DOHH2 (cell line): ENCODE results near the gene FKBP2.
A peak's percentile ranks its signal among the peaks of the same experiment; 100 is the strongest.

ENCODE experiments used
- H3F3A ChIP-seq: fragments of 200-600 bp; sonication (generic), shearing (Covaris generic); 2 replicates; pipeline ENCODE4 v1.6.0; 2016; ENCODE audit warnings: antibody characterized with exemption, mild to moderate bottlenecking; ENCODE audit not compliant: control insufficient read depth, insufficient read depth
- H3K27ac ChIP-seq: fragments of 200-600 bp; sonication (generic); 2 replicates; pipeline ENCODE4 v1.5.1; 2014; ENCODE audit warnings: low read depth, mild to moderate bottlenecking, low read length, moderate library complexity
- H3K27me3 ChIP-seq: fragments of 200-600 bp; sonication (generic); 2 replicates; pipeline ENCODE4 v1.6.1; 2014; ENCODE audit warnings: mild to moderate bottlenecking, low read length, mixed read lengths; ENCODE audit not compliant: control insufficient read depth
- H3K36me3 ChIP-seq: fragments of 200-600 bp; sonication (generic); 2 replicates; pipeline ENCODE4 v1.6.1; 2014; ENCODE audit warnings: mild to moderate bottlenecking, low read length, moderate library complexity, mixed read lengths; ENCODE audit not compliant: control insufficient read depth
- H3K4me1 ChIP-seq: fragments of 200-600 bp; sonication (generic); 2 replicates; pipeline ENCODE4 v1.6.1; 2014; ENCODE audit warnings: mild to moderate bottlenecking, low read length, mixed read lengths; ENCODE audit not compliant: control insufficient read depth
- H3K4me2 ChIP-seq: fragments of 200-600 bp; sonication (generic); 2 replicates; pipeline ENCODE4 v1.6.0; 2014; ENCODE audit warnings: mild to moderate bottlenecking, low read length, moderate library complexity
- H3K4me3 ChIP-seq: fragments of 200-600 bp; sonication (generic); 2 replicates; pipeline ENCODE4 v1.5.1; 2014; ENCODE audit warnings: mild to moderate bottlenecking, low read length, mixed read lengths
- H3K79me2 ChIP-seq: fragments of 200-600 bp; sonication (generic); 2 replicates; pipeline ENCODE4 v1.6.1; 2014; ENCODE audit warnings: mild to moderate bottlenecking, low read length, mixed read lengths; ENCODE audit not compliant: control insufficient read depth
- H3K9me2 ChIP-seq: fragments of 200-600 bp; sonication (generic); replicated peaks from 2 replicates; pipeline ENCODE4 v1.6.1; 2014; ENCODE audit warnings: mild to moderate bottlenecking, low read length, mixed read lengths; ENCODE audit not compliant: control insufficient read depth
- H3K9me3 ChIP-seq: fragments of 200-600 bp; sonication (generic); 2 replicates; pipeline ENCODE4 v1.6.1; 2014; ENCODE audit warnings: antibody characterized with exemption, low read length, mixed read lengths; ENCODE audit not compliant: control insufficient read depth, insufficient read depth
- H4K20me1 ChIP-seq: fragments of 200-600 bp; sonication (generic); 2 replicates; pipeline ENCODE4 v1.6.0; 2014; ENCODE audit warnings: low read depth, mild to moderate bottlenecking, antibody characterized with exemption, low read length, moderate library complexity; ENCODE audit not compliant: control insufficient read depth, insufficient read depth
- CTCF ChIP-seq: fragments of 200-600 bp; sonication (generic); IDR thresholded peaks from one replicate; pipeline ENCODE4 v1.5.1; 2014; ENCODE audit warnings: antibody characterized with exemption, mild to moderate bottlenecking, low read depth, low read length; ENCODE audit not compliant: poor library complexity, severe bottlenecking
- EZH2phosphoT487 ChIP-seq: fragments of 200-600 bp; sonication (generic); IDR thresholded peaks from 2 replicates; pipeline ENCODE4 v1.6.1; 2017; ENCODE audit warnings: borderline replicate concordance, mild to moderate bottlenecking, antibody characterized with exemption, low read length, moderate library complexity, mixed read lengths

The FKBP2 gene

GRCh38 chr11:64220798-64221197 lies 20.1 kb upstream of the FKBP2 start:
- H3K27ac ChIP-seq, result 0 out of 2 replicates have a peak overlapping the region, but pooled peaks have one; percentile 6
- H4K20me1 ChIP-seq, result no peaks in the 10 kb centered on the region
- peaks cover 12% of the 10 kb centered on the region for H3K79me2 ChIP-seq
- H3F3A ChIP-seq, result peaks cover 11% of the 10 kb centered on the region
- no peaks in the 10 kb centered on the region for H3K9me2 ChIP-seq
- TF ChIP-seq CTCF, result no peak
- no peak for TF ChIP-seq EZH2phosphoT487
- H3K36me3 ChIP-seq, result peaks cover 73% of the 10 kb centered on the region
- H3K4me2 ChIP-seq, result no peak overlapping the region
- H3K4me1 ChIP-seq, result peaks cover 29% of the 10 kb centered on the region
- no peaks in the 10 kb centered on the region for H3K9me3 ChIP-seq
- no peaks in the 10 kb centered on the region for H3K27me3 ChIP-seq
- H3K4me3 ChIP-seq, result no peak overlapping the region

DNA sequence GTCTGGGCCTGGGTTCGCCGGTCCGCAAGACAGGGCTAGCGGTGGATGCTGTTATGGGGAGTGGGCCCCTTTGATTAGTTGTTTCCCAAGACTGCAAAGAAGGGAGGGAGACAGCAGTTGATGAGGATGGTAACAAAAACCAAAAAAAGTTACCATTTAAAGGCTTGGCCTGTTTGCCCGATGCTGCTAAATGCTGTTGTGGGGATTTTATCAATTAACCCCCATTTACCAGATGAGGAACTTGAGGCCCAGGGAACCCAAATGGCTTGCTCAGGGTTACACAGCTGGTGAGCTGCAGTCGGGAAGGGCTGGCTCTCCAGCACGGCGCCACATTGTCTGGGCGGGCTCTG lies 18.3 kb upstream of the FKBP2 start:
- Histone ChIP-seq H3K27ac (no peak overlapping the region), H4K20me1 (no peaks in the 10 kb centered on the region), H3K9me2 (no peaks in the 10 kb centered on the region), H3K27me3 (no peaks in the 10 kb centered on the region), H3K4me2 (no peak overlapping the region), H3K79me2 (peaks cover 24% of the 10 kb centered on the region), H3K4me3 (no peak overlapping the region), H3K36me3 (peaks cover 62% of the 10 kb centered on the region), H3K9me3 (no peaks in the 10 kb centered on the region), H3F3A (peaks cover 11% of the 10 kb centered on the region), H3K4me1 (peaks cover 36% of the 10 kb centered on the region)
- no peak for TF ChIP-seq CTCF

DNA sequence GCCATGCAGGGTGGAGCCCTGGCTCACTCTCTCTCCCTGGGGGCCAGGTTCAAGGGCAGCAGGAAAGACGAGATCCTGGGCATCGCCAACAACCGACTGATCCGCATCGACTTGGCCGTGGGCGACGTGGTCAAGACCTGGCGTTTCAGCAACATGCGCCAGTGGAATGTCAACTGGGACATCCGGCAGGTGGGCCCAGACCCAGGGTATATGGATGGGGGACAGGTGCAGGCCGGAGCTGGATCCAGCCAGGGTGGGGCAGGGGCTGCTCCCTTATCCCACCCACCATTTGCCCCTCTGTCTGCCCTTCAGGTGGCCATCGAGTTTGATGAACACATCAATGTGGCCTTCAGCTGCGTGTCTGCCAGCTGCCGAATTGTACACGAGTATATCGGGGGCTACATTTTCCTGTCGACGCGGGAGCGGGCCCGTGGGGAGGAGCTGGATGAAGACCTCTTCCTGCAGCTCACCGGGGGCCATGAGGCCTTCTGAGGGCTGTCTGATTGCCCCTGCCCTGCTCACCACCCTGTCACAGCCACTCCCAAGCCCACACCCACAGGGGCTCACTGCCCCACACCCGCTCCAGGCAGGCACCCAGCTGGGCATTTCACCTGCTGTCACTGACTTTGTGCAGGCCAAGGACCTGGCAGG lies 17.8 kb upstream of the FKBP2 start:
- no peak overlapping the region for H3K4me3 ChIP-seq
- H3K4me2 ChIP-seq, result no peak overlapping the region
- no peaks in the 10 kb centered on the region for H3K9me3 ChIP-seq
- H3K27me3 ChIP-seq, result no peaks in the 10 kb centered on the region
- peaks cover 60% of the 10 kb centered on the region for H3K36me3 ChIP-seq
- H3K27ac ChIP-seq, result no peak overlapping the region
- no peaks in the 10 kb centered on the region for H3K9me2 ChIP-seq
- no peak for TF ChIP-seq CTCF
- no peak for TF ChIP-seq EZH2phosphoT487
- no peaks in the 10 kb centered on the region for H4K20me1 ChIP-seq
- H3K79me2 ChIP-seq, result peaks cover 25% of the 10 kb centered on the region
- H3K4me1 ChIP-seq, result peaks cover 40% of the 10 kb centered on the region
- peaks cover 11% of the 10 kb centered on the region for H3F3A ChIP-seq
